Fibroblast of lung (primary cell): ENCODE measurements around the gene NTRK3. TPM values are rescaled to one million over a fixed set of nuclear protein-coding genes. Genes with fewer than 3 reads are reported as not detected.

Experiments
- DNase-seq, 2 donors: peaks; one replicate each; pipeline versions ENCODE4 v3.0.0 to v3.0.0-alpha.2; 2010; ENCODE audit warnings: low read depth in 2 of 2
- H2AFZ ChIP-seq: 2 replicates; pipeline ENCODE4 v1.5.1; 2012; ENCODE audit warnings: low read length, control low read depth, inconsistent platforms
- H3K27ac ChIP-seq: 2 replicates; pipeline ENCODE4 v1.5.1; 2011; ENCODE audit warnings: low read length, control low read depth; ENCODE audit not compliant: insufficient read depth
- H3K27me3 ChIP-seq: 2 replicates; pipeline ENCODE4 v1.5.1; 2011; ENCODE audit warnings: mild to moderate bottlenecking, low read length; ENCODE audit not compliant: control insufficient read depth, insufficient read depth
- H3K36me3 ChIP-seq: 2 replicates; pipeline ENCODE4 v1.5.1; 2011; ENCODE audit warnings: low read length; ENCODE audit not compliant: control insufficient read depth, insufficient read depth
- H3K4me1 ChIP-seq: 2 replicates; pipeline ENCODE4 v1.5.1; 2011; ENCODE audit warnings: low read length; ENCODE audit not compliant: control insufficient read depth, insufficient read depth; ENCODE audit errors: extremely low read depth
- H3K4me2 ChIP-seq: 2 replicates; pipeline ENCODE4 v1.5.1; 2011; ENCODE audit warnings: low read length, control low read depth; ENCODE audit not compliant: insufficient read depth; ENCODE audit errors: extremely low read depth
- H3K4me3 ChIP-seq, 4 experiments: fragments of 200-600 bp in 1 of 4; sonication (generic) in 1 of 4; replicated peaks in 1 of 4; 2 replicates each; pipeline ENCODE4 v1.5.1; 2011 to 2016; ENCODE audit warnings: low read length in 4 of 4, low read depth in 3 of 4, mild to moderate bottlenecking in 3 of 4, control low read depth in 2 of 4, inconsistent platforms in 1 of 4, mixed read lengths in 1 of 4; ENCODE audit not compliant: insufficient read depth in 1 of 4; ENCODE audit errors: control extremely low read depth in 1 of 4
- H3K79me2 ChIP-seq: 2 replicates; pipeline ENCODE4 v1.5.1; 2012; ENCODE audit warnings: mild to moderate bottlenecking, low read length, inconsistent platforms; ENCODE audit not compliant: control insufficient read depth, insufficient read depth
- H3K9ac ChIP-seq: 2 replicates; pipeline ENCODE4 v1.5.1; 2011; ENCODE audit warnings: mild to moderate bottlenecking, low read length, control low read depth; ENCODE audit not compliant: insufficient read depth
- H3K9me3 ChIP-seq: 2 replicates; pipeline ENCODE4 v1.5.1; 2012; ENCODE audit warnings: low read depth, low read length; ENCODE audit not compliant: control insufficient read depth, insufficient read depth
- H4K20me1 ChIP-seq: 2 replicates; pipeline ENCODE4 v1.5.1; 2011; ENCODE audit warnings: low read length; ENCODE audit not compliant: control insufficient read depth, insufficient read depth; ENCODE audit errors: extremely low read depth
- EZH2 ChIP-seq: IDR thresholded peaks from 2 replicates; pipeline ENCODE4 v1.5.1; 2012; ENCODE audit warnings: low read length, control low read depth, mild to moderate bottlenecking; ENCODE audit errors: missing control alignments
- polyA plus RNA-seq, 2 donors: library from polyadenylated mRNA; depleted of rRNA in 1 of 2; stranded (reverse) in 1 of 2; unstranded in 1 of 2; fragments of >200 nt; gene quantifications; 2 replicates each; pipeline ENCODE4 v1.2.1, GENCODE V29; 2011 to 2012; ENCODE audit warnings: missing spikeins in 1 of 2
- total RNA-seq: library from RNA; depleted of rRNA; stranded (reverse); fragments of >200 nt; gene quantifications from 2 replicates; pipeline ENCODE4 v1.2.1, GENCODE V29; 2014
- TF ChIP-seq, protein P1 (sequence below), 2 donors: IDR thresholded peaks in 1 of 2; conservative IDR thresholded peaks in 1 of 2; 1 replicate in 1 of 2; 2 replicates in 1 of 2; pipeline ENCODE4 v1.5.1; 2011 to 2012; ENCODE audit warnings: low read length in 2 of 2, control low read depth in 1 of 2, inconsistent platforms in 1 of 2, low read depth in 1 of 2, mild to moderate bottlenecking in 1 of 2

NTRK3 gene
- total and polyA plus RNA-seq, 2 donors (not counting 1 experiment from before 2014, with no cell fraction given) = 0.06 TPM; not detected in 1

DNA sequence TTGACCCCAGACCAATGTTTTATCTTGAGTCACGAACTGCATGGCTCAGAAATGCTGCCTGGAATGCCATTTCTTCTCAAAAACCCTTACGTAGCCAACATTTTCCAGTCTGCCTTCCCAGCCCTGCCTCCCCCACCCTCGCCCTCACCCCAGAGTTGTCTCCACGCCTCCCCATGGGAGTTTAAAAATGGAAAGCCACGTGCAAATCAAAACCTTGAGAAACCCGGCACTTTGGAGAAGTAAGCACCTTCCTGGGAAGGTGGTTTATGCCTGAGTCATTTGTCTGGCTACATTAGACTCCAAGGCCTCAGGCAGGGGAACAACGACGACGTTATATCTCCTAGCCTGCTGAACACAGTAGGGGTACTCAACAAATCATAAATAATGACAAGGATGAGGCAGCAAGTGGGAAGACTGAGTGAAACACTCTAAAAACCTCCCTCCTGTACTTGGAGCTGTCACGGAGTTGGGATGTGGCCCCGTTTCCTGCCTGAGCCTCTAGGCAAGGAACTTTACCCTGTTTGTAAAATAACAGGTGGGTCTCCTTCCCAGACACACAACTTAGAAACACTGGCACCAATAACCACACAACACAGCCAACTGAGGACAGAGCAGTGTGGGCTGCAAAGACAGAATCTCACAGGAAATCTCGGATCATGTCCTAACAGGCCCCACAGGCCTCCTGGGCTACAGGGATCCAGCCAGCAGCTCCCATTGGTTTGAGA, 179.1 kb downstream of the NTRK3 start:
- Histone ChIP-seq H3K27me3 (no peaks in the 10 kb centered on the region), H3K79me2 (no peaks in the 10 kb centered on the region), H3K4me1 (no peaks in the 10 kb centered on the region), H3K4me3 (no peak overlapping the region), H3K9ac (no peak overlapping the region), H2AFZ (no peak overlapping the region), H3K4me2 (no peak overlapping the region), H3K36me3 (no peaks in the 10 kb centered on the region), H3K9me3 (no peaks in the 10 kb centered on the region), H4K20me1 (no peaks in the 10 kb centered on the region), H3K27ac (no peak overlapping the region)
- TF ChIP-seq, protein P1, sequence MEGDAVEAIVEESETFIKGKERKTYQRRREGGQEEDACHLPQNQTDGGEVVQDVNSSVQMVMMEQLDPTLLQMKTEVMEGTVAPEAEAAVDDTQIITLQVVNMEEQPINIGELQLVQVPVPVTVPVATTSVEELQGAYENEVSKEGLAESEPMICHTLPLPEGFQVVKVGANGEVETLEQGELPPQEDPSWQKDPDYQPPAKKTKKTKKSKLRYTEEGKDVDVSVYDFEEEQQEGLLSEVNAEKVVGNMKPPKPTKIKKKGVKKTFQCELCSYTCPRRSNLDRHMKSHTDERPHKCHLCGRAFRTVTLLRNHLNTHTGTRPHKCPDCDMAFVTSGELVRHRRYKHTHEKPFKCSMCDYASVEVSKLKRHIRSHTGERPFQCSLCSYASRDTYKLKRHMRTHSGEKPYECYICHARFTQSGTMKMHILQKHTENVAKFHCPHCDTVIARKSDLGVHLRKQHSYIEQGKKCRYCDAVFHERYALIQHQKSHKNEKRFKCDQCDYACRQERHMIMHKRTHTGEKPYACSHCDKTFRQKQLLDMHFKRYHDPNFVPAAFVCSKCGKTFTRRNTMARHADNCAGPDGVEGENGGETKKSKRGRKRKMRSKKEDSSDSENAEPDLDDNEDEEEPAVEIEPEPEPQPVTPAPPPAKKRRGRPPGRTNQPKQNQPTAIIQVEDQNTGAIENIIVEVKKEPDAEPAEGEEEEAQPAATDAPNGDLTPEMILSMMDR (conservative IDR thresholded peaks at IDR 0.05 in 1 of 2, IDR thresholded peaks at IDR 0.05 in 1 of 2; ENCODE audit: low read depth in 1 of 2, low read length in 2 of 2) = no peak
- no peak for TF ChIP-seq EZH2
- peak in 1 of 2 donors; percentile 61 for DNase-seq

DNA sequence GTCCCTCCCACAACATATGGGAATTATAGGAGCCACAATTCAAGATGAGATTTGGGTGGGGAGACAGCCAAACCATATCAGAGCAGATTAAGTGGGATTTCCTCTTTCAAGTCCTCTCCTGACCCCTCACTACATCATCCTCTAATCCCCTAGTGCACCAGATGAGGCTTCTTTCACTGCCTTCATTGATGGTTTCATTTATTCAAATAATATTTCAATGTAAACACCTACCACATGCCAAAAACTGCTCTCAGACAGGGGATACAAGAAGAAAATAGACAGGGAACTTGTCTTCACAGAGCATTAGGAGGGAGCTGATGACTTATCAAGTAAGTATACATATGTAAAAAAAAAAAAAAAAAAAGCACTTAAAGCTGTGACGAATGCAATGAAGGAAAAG, 180.2 kb downstream of the NTRK3 start:
- Histone ChIP-seq H3K4me3 (no peak overlapping the region), H3K4me2 (no peak overlapping the region), H4K20me1 (no peaks in the 10 kb centered on the region), H3K9ac (no peak overlapping the region), H3K27ac (no peak overlapping the region), H3K9me3 (no peaks in the 10 kb centered on the region), H2AFZ (no peak overlapping the region), H3K4me1 (no peaks in the 10 kb centered on the region), H3K79me2 (no peaks in the 10 kb centered on the region), H3K36me3 (no peaks in the 10 kb centered on the region), H3K27me3 (no peaks in the 10 kb centered on the region)
- no peak for TF ChIP-seq EZH2
- TF ChIP-seq, protein P1 (conservative IDR thresholded peaks at IDR 0.05 in 1 of 2, IDR thresholded peaks at IDR 0.05 in 1 of 2; ENCODE audit: low read depth in 1 of 2, low read length in 2 of 2) = no peak
- peak in 1 of 2 donors; percentile 30 for DNase-seq

DNA sequence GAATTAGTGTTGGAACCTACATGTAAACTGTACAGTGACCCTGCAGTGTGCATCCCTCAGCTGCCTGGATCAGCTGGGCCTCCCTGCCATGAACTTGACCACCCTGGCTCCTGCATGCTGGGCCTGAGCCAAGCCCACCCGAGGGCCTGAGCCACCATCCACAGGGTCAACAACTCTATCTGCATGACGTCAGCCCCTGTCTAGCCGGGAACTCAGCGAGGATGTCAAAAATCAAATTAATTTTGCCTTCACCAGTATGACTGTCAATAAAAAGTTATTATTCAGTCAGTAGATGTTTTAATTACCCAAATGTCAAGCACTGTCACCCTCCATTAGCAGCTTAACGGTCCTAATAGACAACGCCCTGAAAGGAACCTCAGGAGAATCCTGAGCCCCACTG, 181.4 kb downstream of the NTRK3 start:
- Histone ChIP-seq H3K79me2 (no peaks in the 10 kb centered on the region), H3K36me3 (no peaks in the 10 kb centered on the region), H3K27ac (no peak overlapping the region), H4K20me1 (no peaks in the 10 kb centered on the region), H3K9ac (no peak overlapping the region), H3K4me1 (no peaks in the 10 kb centered on the region), H3K4me3 (no peak overlapping the region), H3K9me3 (no peaks in the 10 kb centered on the region), H3K4me2 (no peak overlapping the region), H2AFZ (no peak overlapping the region), H3K27me3 (no peaks in the 10 kb centered on the region)
- TF ChIP-seq EZH2 = no peak
- TF ChIP-seq, protein P1 (conservative IDR thresholded peaks at IDR 0.05 in 1 of 2, IDR thresholded peaks at IDR 0.05 in 1 of 2; ENCODE audit: low read depth in 1 of 2, low read length in 2 of 2) = no peak
- DNase-seq = no peak
